Dendritic cell treated with granulocyte-macrophage colony-stimulating factor and Interleukin-4, amounts not matched to agents 40 ng/mL and 50 ng/mL, for 4 days (primary cell): Measurements from ENCODE around the gene DRAM1.

Experiments used
- H3K27ac Mint-ChIP-seq: one replicate; pipeline ENCODE4 v1.8.0; 2022; ENCODE audit warnings: mild to moderate bottlenecking, mixed read lengths
- H3K27me3 Mint-ChIP-seq: one replicate; pipeline ENCODE4 v1.8.0; 2022; ENCODE audit warnings: mild to moderate bottlenecking, mixed read lengths
- H3K36me3 Mint-ChIP-seq: one replicate; pipeline ENCODE4 v1.8.0; 2022; ENCODE audit warnings: low read depth, mixed read lengths
- H3K4me1 Mint-ChIP-seq: one replicate; pipeline ENCODE4 v1.8.0; 2022; ENCODE audit warnings: low read depth, mixed read lengths
- H3K4me3 Mint-ChIP-seq: one replicate; pipeline ENCODE4 v1.8.0; 2022; ENCODE audit warnings: mild to moderate bottlenecking, moderate library complexity, mixed read lengths
- H3K9me3 Mint-ChIP-seq: one replicate; pipeline ENCODE4 v1.8.0; 2022; ENCODE audit warnings: mixed read lengths
- intact Hi-C: fragments of 100-400 bp; cut with micrococcal nuclease; formaldehyde crosslinking; loops from one replicate; pipeline ENCODE4 v1.15.0; 2022

The DRAM1 gene

DNA sequence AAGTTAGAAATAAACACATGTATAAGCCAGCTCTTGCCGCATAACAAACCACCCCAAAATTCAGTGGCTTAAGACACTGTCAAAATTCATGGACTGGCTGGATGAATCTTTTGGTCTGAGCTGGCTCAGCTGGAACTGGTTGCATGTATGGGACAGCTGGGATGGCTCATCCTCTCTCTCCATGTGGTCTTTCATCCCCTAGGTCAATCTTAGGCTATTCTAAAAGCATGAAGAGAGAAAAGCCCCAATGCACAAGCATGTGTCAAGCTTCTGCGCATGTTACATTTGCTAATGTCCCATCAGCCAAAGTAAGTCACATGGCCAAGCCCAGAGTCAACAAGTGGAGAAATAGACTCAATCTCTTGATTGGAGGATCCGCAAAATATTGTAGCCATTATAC is 71.0 kb downstream of the DRAM1 start:
- intact Hi-C loops = no loop called here
- no peak overlapping the region for H3K27ac Mint-ChIP-seq
- H3K9me3 Mint-ChIP-seq = no peaks in the 10 kb centered on the region
- H3K4me3 Mint-ChIP-seq = no peak overlapping the region
- no peaks in the 10 kb centered on the region for H3K4me1 Mint-ChIP-seq
- H3K27me3 Mint-ChIP-seq = peaks cover 5% of the 10 kb centered on the region
- no peaks in the 10 kb centered on the region for H3K36me3 Mint-ChIP-seq

DNA sequence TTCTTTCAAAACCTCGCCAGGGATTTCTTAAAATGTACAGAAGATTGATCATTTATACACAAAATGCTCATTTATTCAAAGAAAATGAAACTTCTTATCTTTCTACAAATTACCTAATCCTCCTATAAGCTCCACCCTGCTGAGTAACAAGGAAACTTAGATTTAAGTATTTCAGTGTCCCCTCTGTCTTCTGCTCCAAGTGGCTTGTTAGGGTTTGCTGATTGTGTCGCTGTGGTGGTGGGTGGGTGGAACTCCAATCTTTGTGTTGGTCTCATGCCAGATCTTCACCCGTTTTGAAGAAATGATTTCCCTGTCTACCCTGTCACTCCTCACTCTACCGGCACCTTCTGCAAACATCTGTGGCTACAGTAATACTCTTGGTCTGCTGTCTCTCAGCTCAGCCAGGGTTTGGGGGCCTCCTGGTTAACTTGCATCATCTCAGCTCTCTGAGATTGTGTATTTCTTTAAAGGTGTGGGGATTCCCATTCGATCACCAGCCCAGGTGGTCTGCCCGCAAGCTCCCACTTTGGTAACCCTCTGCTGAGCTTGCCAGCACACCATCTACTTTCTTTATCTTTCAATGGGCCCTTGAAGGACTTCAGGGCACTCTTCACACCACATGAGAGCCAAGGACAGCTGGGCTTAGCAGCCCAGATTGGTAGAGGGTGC is 73.8 kb downstream of the DRAM1 start:
- no peaks in the 10 kb centered on the region for H3K36me3 Mint-ChIP-seq
- H3K27ac Mint-ChIP-seq = no peak overlapping the region
- H3K9me3 Mint-ChIP-seq = peaks cover 7% of the 10 kb centered on the region
- H3K27me3 Mint-ChIP-seq = no peaks in the 10 kb centered on the region
- intact Hi-C loops = no loop called here
- no peak overlapping the region for H3K4me3 Mint-ChIP-seq
- H3K4me1 Mint-ChIP-seq = no peaks in the 10 kb centered on the region

DNA sequence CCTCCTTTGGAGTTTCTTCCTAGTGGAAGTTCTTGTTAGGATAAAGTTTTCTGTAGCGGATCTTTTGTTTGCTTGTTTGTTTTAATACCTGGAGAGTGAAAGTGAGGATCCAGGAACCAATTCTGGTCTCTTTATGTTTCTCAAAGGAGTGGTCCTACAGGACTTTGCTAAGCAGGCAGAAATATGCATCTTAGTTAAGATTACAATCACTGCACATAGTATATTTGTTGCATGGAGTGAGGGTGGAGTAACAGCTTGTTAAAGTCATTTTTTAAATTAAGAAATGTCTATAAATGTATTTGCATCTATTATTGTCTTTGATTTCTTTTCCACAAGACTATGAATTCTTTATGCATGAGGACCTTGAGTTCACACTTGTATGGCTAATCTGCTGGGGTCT is 76.7 kb downstream of the DRAM1 start:
- Mint-ChIP-seq H3K4me3 (no peak overlapping the region), H3K4me1 (no peaks in the 10 kb centered on the region), H3K27ac (no peak overlapping the region), H3K36me3 (no peaks in the 10 kb centered on the region), H3K9me3 (peaks cover 7% of the 10 kb centered on the region), H3K27me3 (no peaks in the 10 kb centered on the region)
- intact Hi-C loops = no loop called here

DNA sequence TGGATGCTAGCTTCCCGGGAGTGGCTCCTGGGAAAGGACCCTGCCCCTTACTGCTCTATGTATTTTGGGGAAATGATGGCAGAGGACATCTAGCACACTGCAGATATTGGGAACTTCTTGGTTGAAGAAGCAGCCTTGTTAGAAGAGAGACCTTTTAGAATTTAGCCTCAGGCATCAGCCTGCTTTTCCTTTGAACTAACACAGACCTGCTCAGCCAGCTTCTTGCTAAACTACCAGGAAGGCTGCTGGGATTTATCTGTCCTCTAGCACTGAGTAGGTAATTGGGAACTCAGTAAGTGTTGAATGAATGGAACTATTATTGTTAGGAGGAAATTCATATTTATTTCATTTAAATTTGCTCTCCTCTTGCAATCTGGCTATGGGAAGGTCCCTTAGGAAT is 77.3 kb downstream of the DRAM1 start:
- intact Hi-C loops = no loop called here
- no peaks in the 10 kb centered on the region for H3K27me3 Mint-ChIP-seq
- H3K9me3 Mint-ChIP-seq = peaks cover 11% of the 10 kb centered on the region
- no peaks in the 10 kb centered on the region for H3K36me3 Mint-ChIP-seq
- no peaks in the 10 kb centered on the region for H3K4me1 Mint-ChIP-seq
- no peak overlapping the region for H3K4me3 Mint-ChIP-seq
- H3K27ac Mint-ChIP-seq = no peak overlapping the region

DNA sequence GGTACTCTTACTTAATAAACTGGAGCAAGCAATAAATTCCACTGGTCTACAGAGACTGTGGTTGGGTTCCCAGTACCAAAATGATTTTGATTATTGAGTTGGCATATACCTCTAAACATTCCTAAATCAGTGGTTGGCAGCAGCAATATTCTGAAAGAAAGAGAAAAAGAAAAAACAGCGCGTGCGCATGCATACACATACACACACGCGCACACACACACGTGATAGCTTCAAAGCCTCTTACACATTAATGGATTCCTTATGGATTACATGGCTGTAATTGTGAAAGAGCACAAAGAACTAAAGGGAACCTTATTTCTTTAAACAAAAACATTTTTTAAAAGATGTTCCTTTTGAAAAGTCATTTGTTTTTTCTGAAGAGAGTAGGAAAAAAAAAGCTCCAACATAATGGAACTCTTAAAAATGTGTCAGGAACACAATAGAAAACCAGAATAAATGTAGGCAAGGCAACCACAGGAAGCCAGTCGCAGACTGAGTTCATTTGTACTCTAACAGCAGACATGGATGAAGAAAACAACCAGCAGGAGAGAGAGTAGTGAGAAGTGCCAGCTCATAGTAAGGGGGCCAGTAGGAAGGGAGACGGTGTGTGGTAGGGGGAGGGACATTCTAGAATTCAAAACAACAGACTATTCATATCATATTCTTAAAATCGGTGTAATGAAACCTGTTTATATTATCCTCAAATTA is 80.0 kb downstream of the DRAM1 start:
- H3K9me3 Mint-ChIP-seq = peaks cover 16% of the 10 kb centered on the region
- H3K4me3 Mint-ChIP-seq = no peak overlapping the region
- intact Hi-C loops = no loop called here
- no peaks in the 10 kb centered on the region for H3K27me3 Mint-ChIP-seq
- H3K27ac Mint-ChIP-seq = no peak overlapping the region
- H3K36me3 Mint-ChIP-seq = no peaks in the 10 kb centered on the region
- H3K4me1 Mint-ChIP-seq = no peaks in the 10 kb centered on the region

DNA sequence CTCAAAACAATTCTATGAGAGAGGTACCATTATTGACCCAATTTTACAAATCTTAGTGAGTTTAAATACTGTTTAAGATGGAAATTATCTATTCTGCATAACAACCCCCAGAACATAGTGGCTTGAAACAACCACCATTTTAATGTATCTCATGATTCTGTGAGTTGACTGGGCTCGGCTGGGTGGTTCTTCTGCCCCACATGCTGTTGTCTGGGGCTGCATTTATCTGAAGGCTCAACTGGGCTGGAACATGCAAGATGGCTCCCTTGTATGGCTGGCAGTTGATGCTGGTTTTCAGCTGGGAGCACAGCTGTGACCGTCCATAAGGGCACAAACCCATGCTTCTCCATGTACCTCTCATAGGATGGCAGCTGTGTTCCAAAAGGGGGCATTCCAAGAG is 82.2 kb downstream of the DRAM1 start:
- H3K4me3 Mint-ChIP-seq = no peak overlapping the region
- intact Hi-C loops = no loop called here
- H3K27ac Mint-ChIP-seq = no peak overlapping the region
- no peaks in the 10 kb centered on the region for H3K4me1 Mint-ChIP-seq
- H3K27me3 Mint-ChIP-seq = no peaks in the 10 kb centered on the region
- H3K36me3 Mint-ChIP-seq = no peaks in the 10 kb centered on the region
- H3K9me3 Mint-ChIP-seq = peaks cover 9% of the 10 kb centered on the region

DNA sequence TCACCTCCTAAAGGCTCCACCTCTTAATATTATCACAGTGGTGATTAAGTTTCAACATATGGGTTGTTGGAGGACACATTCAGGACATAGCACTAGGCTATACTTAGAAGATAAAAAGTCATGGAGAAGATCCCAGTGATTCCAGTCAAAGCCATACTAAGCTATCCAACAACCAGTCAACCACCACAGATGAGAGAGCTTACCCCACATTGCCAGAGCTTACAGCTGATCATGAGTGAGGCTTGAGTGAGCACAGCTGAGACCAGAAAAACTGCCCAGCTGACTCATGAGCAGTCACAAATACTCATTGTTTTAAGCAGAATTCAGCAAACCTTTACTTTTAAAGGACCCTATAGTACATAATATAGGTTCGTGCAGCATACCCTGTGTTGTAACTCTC is 85.1 kb downstream of the DRAM1 start:
- Mint-ChIP-seq H3K36me3 (no peaks in the 10 kb centered on the region), H3K4me1 (no peaks in the 10 kb centered on the region), H3K27me3 (no peaks in the 10 kb centered on the region), H3K4me3 (no peak overlapping the region), H3K27ac (no peak overlapping the region), H3K9me3 (peaks cover 9% of the 10 kb centered on the region)
- intact Hi-C loops = no loop called here

DNA sequence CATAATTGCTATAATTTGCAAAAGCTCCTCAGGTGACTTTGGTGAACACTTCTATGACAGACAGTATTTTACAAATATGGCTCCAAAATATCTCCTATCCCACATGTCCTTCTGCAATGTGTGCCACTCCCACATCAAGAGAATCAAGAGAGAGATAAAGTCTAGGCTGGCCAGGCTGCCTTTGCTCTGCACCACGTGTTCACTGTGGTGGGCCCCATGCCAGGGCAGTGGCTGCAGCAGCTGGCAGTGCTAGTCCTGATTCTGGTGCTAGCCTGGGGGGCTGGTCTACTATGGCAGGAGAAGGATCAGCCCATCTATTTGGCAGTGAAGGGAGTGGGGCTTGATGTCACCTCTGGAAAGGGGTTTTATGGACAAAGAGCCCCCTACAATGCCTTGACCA is 86.3 kb downstream of the DRAM1 start:
- intact Hi-C loops = no loop called here
- H3K27ac Mint-ChIP-seq = no peak overlapping the region
- no peaks in the 10 kb centered on the region for H3K4me1 Mint-ChIP-seq
- no peaks in the 10 kb centered on the region for H3K27me3 Mint-ChIP-seq
- H3K4me3 Mint-ChIP-seq = no peak overlapping the region
- H3K36me3 Mint-ChIP-seq = no peaks in the 10 kb centered on the region
- H3K9me3 Mint-ChIP-seq = peaks cover 9% of the 10 kb centered on the region

DNA sequence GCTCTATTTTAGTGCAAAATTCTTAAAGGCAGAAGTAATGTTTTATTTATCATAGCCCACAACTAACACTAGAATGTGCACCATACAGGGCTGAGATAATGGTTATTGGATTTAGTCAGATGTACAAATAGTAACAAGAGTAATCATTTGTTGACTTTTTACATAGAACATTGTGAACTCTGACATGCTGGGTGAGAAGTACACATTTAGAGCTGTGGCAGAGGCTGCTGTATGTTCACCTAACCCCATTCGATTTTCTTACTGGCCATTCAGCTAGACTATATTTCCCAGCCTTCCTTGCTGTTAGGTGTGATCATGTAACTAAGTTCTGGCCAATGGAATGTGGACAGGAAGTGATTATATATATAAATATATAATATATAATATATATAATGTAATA is 89.1 kb downstream of the DRAM1 start:
- intact Hi-C loops = no loop called here
- H3K36me3 Mint-ChIP-seq = no peaks in the 10 kb centered on the region
- H3K9me3 Mint-ChIP-seq = no peaks in the 10 kb centered on the region
- no peak overlapping the region for H3K27ac Mint-ChIP-seq
- H3K27me3 Mint-ChIP-seq = no peaks in the 10 kb centered on the region
- H3K4me1 Mint-ChIP-seq = no peaks in the 10 kb centered on the region
- no peak overlapping the region for H3K4me3 Mint-ChIP-seq

DNA sequence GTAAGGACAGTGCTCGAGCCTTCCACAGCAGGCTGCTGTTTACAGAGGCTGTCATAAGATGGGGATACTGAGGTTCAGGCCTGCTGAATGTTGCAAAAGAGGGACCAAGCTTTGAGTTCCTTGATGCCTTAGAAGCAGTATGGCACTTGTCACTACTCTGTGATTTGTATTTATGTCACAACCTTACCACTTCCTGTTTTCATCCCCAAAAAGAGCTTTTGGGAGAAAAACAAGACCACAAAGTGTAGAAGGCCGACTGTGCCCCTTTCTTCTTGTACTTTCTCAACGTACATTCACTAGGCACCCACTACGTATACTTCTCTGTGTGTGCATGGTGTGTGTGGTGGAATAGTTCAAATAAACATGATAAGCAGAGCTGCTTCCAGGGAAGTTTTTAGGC is 90.1 kb downstream of the DRAM1 start:
- Mint-ChIP-seq H3K36me3 (no peaks in the 10 kb centered on the region), H3K27me3 (no peaks in the 10 kb centered on the region), H3K4me1 (no peaks in the 10 kb centered on the region), H3K9me3 (no peaks in the 10 kb centered on the region), H3K4me3 (no peak overlapping the region), H3K27ac (no peak overlapping the region)
- intact Hi-C loops = no loop called here

DNA sequence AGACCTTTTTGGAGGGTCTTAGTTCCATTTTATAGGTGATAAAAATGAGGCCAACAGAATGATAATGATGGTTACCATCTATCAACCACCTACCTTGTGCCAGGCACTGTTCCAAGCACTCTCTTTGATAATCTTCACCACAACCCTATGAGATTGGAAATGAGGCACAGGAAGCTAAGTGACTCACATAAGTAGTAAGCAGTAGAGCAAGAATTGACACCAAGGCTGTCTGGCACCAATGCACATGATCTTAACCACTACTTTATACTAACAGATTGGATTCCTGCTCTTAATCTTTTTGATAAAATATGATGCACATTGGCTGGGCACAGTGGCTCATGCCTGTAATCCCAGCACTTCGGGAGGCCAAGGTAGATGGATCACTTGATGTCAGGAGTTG is 91.4 kb downstream of the DRAM1 start:
- intact Hi-C loops = no loop called here
- Mint-ChIP-seq H3K27ac (no peak overlapping the region), H3K4me3 (no peak overlapping the region), H3K27me3 (no peaks in the 10 kb centered on the region), H3K36me3 (no peaks in the 10 kb centered on the region), H3K9me3 (no peaks in the 10 kb centered on the region), H3K4me1 (no peaks in the 10 kb centered on the region)
